Measurements from ENCODE around the gene WSCD1. TPM values are rescaled to one million over a fixed set of nuclear protein-coding genes. Genes with fewer than 3 reads are reported as not detected.

The WSCD1 gene
- total RNA-seq, 3 donors from 2014 or later (not counting 1 experiment from before 2014, with no cell fraction given), result 0.47 to 2.1 (median 1.9) TPM

DNA sequence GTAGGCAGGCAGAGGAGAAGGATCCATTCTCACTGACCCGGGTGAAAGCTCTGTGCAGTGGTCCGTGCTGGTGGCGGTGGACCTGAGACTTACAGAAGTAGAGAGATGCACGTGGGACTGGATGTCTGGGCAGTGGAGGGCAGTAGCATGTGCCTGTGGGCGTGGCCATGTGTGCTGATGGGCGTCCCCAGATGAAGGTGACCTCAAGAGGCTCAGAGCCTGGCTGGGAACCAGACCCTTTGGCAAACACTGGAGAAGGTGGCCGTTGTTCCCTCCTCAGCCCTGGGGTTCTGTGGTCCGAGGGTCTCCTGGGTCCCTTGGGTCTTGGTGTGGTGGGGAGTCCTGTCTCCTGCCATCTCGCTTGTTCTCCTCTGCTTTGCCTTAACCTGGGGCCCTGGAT, 15.6 kb downstream of the WSCD1 start:
- Histone ChIP-seq H3K9me3 (ENCODE audit: control insufficient read depth, insufficient read depth, low read length) (no peaks in the 10 kb centered on the region), H3K4me1 (ENCODE audit: control insufficient read depth, insufficient read depth, low read length) (no peaks in the 10 kb centered on the region), H3K4me3 (ENCODE audit: low read length) (no peak overlapping the region), H3K27ac (ENCODE audit: low read length) (no peak overlapping the region), H3K27me3 (ENCODE audit: control insufficient read depth, insufficient read depth, low read length) (no peaks in the 10 kb centered on the region), H3K36me3 (ENCODE audit: control insufficient read depth, insufficient read depth, low read length) (no peaks in the 10 kb centered on the region)
- TF ChIP-seq, protein P1, sequence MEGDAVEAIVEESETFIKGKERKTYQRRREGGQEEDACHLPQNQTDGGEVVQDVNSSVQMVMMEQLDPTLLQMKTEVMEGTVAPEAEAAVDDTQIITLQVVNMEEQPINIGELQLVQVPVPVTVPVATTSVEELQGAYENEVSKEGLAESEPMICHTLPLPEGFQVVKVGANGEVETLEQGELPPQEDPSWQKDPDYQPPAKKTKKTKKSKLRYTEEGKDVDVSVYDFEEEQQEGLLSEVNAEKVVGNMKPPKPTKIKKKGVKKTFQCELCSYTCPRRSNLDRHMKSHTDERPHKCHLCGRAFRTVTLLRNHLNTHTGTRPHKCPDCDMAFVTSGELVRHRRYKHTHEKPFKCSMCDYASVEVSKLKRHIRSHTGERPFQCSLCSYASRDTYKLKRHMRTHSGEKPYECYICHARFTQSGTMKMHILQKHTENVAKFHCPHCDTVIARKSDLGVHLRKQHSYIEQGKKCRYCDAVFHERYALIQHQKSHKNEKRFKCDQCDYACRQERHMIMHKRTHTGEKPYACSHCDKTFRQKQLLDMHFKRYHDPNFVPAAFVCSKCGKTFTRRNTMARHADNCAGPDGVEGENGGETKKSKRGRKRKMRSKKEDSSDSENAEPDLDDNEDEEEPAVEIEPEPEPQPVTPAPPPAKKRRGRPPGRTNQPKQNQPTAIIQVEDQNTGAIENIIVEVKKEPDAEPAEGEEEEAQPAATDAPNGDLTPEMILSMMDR (IDR thresholded peaks at IDR 0.05), result no peak
- no peak overlapping the region for H3K27ac Mint-ChIP-seq
- 79% methylated on average over 9 of the region's 9 CpGs for WGBS (ENCODE audit: insufficient coverage)
- DNase-seq (no peak), ATAC-seq (no peak)
- H3K27me3 Mint-ChIP-seq (ENCODE audit: low read depth in 2 of 2), result no peaks in the 10 kb centered on the region
- intact Hi-C loops (cut with micrococcal nuclease), result no loop called here
- H3K36me3 Mint-ChIP-seq, result no peaks in the 10 kb centered on the region
- no peaks in the 10 kb centered on the region for H3K9me3 Mint-ChIP-seq
- H3K4me3 Mint-ChIP-seq, result no peak overlapping the region
- no peaks in the 10 kb centered on the region for H3K4me1 Mint-ChIP-seq

DNA sequence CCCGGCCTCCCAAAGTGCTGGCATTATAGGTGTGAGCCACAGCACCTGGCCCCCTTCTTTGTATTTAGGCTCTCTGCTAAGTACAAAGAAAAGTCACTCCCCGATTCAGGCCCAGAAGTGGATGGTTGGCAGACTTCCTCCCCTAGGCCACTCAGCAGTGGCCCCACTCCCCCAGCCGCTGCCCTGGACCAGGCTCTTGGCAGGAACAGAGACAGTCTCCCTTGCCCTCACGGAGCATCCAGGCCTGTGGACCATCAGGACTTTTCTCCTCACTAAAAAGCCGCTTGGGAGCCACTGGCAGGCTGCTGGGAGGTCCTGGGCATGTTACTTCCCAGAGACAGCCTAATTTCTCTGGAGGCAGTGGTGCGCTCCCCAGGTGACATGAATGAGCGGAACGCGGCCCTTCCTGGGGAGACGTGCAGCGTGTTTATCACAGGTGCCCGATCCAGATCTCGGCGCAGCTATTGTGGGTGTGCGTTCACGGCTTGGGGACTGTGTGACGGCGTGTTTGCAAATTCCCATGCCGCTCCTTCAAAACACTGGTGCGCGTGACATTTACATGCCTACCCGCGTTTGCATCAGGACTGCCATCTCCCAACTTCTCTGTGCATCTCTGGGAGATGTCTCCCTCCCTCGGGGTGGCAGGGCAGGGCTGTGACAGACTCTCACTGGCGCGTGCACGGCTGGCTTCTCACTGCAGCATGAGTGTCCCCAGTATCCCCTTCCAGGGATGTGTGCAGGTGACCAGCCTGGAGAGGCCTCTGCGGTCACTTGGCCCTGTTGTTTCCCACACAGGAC, 16.6 kb downstream of the WSCD1 start:
- H3K27ac Mint-ChIP-seq, result no peak overlapping the region
- Histone ChIP-seq H3K9me3 (ENCODE audit: control insufficient read depth, insufficient read depth, low read length) (no peaks in the 10 kb centered on the region), H3K4me1 (ENCODE audit: control insufficient read depth, insufficient read depth, low read length) (no peaks in the 10 kb centered on the region), H3K27me3 (ENCODE audit: control insufficient read depth, insufficient read depth, low read length) (no peaks in the 10 kb centered on the region), H3K27ac (ENCODE audit: low read length) (no peak overlapping the region), H3K36me3 (ENCODE audit: control insufficient read depth, insufficient read depth, low read length) (no peaks in the 10 kb centered on the region), H3K4me3 (ENCODE audit: low read length) (no peak overlapping the region)
- intact Hi-C loops (cut with micrococcal nuclease), result no loop called here
- WGBS (ENCODE audit: insufficient coverage), result 92% methylated on average over 28 of the region's 28 CpGs
- no peaks in the 10 kb centered on the region for H3K27me3 Mint-ChIP-seq (ENCODE audit: low read depth in 2 of 2)
- DNase-seq (no peak), ATAC-seq (no peak)
- TF ChIP-seq, protein P1 (IDR thresholded peaks at IDR 0.05), result no peak
- no peaks in the 10 kb centered on the region for H3K36me3 Mint-ChIP-seq
- no peak overlapping the region for H3K4me3 Mint-ChIP-seq
- no peaks in the 10 kb centered on the region for H3K9me3 Mint-ChIP-seq
- H3K4me1 Mint-ChIP-seq, result no peaks in the 10 kb centered on the region

DNA sequence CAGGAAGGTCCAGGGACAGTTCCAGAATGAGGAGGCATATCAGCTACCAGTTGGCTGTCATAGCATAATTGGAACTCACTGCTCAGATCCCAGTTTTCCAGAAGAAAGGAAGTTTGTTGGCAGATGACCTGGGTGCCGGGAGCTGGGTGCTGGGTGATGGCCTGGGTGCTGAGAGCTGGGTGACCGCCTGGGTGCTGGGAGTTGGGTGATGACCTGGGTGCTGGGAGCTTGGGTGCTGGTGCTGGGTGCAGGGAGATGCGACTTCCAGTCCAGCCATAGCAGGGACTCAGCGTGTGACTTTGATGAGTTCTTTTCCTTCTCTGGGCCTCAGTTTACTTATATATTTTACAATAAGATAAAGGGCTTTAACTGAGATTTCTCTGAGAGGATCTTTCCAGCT, 18.0 kb downstream of the WSCD1 start:
- H3K27ac ChIP-seq (ENCODE audit: low read length), result no peak overlapping the region
- intact Hi-C loops (cut with micrococcal nuclease), result no loop called here
- ATAC-seq, result no peak
- no peaks in the 10 kb centered on the region for H3K36me3 ChIP-seq (ENCODE audit: control insufficient read depth, insufficient read depth, low read length)
- H3K4me1 ChIP-seq (ENCODE audit: control insufficient read depth, insufficient read depth, low read length), result no peaks in the 10 kb centered on the region
- H3K9me3 Mint-ChIP-seq, result no peaks in the 10 kb centered on the region
- no peaks in the 10 kb centered on the region for H3K36me3 Mint-ChIP-seq
- no peak overlapping the region for H3K4me3 Mint-ChIP-seq
- H3K27me3 Mint-ChIP-seq (ENCODE audit: low read depth in 2 of 2), result no peaks in the 10 kb centered on the region
- no peaks in the 10 kb centered on the region for H3K9me3 ChIP-seq (ENCODE audit: control insufficient read depth, insufficient read depth, low read length)
- WGBS (ENCODE audit: insufficient coverage), result 92% methylated on average over 3 of the region's 4 CpGs
- no peaks in the 10 kb centered on the region for H3K4me1 Mint-ChIP-seq
- H3K27me3 ChIP-seq (ENCODE audit: control insufficient read depth, insufficient read depth, low read length), result no peaks in the 10 kb centered on the region
- DNase-seq, result no peak
- no peak overlapping the region for H3K27ac Mint-ChIP-seq
- TF ChIP-seq, protein P1 (IDR thresholded peaks at IDR 0.05), result no peak
- no peak overlapping the region for H3K4me3 ChIP-seq (ENCODE audit: low read length)

DNA sequence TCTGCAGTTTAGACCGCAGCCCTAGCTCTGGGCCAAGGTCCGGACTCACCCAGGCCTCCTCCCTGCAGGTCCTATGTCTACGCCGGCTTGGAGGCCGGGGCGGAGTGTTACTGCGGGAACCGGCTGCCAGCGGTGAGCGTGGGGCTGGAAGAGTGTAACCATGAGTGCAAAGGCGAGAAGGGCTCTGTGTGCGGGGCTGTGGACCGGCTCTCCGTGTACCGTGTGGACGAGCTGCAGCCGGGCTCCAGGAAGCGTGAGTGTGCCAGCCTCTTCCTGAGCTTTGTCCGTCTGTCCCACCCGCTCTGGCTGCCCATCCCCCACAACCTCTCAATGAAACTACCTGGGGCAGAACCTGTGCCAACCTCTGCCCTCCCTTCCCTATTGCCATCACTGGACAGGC, 20.1 kb downstream of the WSCD1 start:
- Histone ChIP-seq H3K27ac (ENCODE audit: low read length) (no peak overlapping the region), H3K4me1 (ENCODE audit: control insufficient read depth, insufficient read depth, low read length) (no peaks in the 10 kb centered on the region), H3K9me3 (ENCODE audit: control insufficient read depth, insufficient read depth, low read length) (no peaks in the 10 kb centered on the region), H3K27me3 (ENCODE audit: control insufficient read depth, insufficient read depth, low read length) (no peaks in the 10 kb centered on the region), H3K4me3 (ENCODE audit: low read length) (no peak overlapping the region), H3K36me3 (ENCODE audit: control insufficient read depth, insufficient read depth, low read length) (no peaks in the 10 kb centered on the region)
- no peak overlapping the region for H3K27ac Mint-ChIP-seq
- TF ChIP-seq, protein P1 (IDR thresholded peaks at IDR 0.05), result no peak
- H3K9me3 Mint-ChIP-seq, result no peaks in the 10 kb centered on the region
- no peak for DNase-seq
- WGBS (ENCODE audit: insufficient coverage), result 93% methylated on average over 20 of the region's 20 CpGs
- no peaks in the 10 kb centered on the region for H3K36me3 Mint-ChIP-seq
- intact Hi-C loops (cut with micrococcal nuclease), result no loop called here
- ATAC-seq, result no peak
- no peaks in the 10 kb centered on the region for H3K4me1 Mint-ChIP-seq
- H3K27me3 Mint-ChIP-seq (ENCODE audit: low read depth in 2 of 2), result peaks cover 0 to 6% of the 10 kb centered on the region in 2 donors
- H3K4me3 Mint-ChIP-seq, result no peak overlapping the region
